ENCODE measurements around the gene NLRP11. TPM values are rescaled to one million over a fixed set of nuclear protein-coding genes. Genes with fewer than 3 reads are reported as not detected.

Gene NLRP11
- total RNA-seq, 1 experiment from 2014 or later, result not detected

- no TSS peak for BruUV-seq (replicated peaks)
- no peak overlapping the region for H3K27ac Mint-ChIP-seq (ENCODE audit: unreplicated experiment)
- no peaks in the 10 kb centered on the region for H3K36me3 Mint-ChIP-seq (ENCODE audit: insufficient read depth, unreplicated experiment)
- DNase-seq, result peak; percentile 9
- H3K9me3 Mint-ChIP-seq (ENCODE audit: low read depth, unreplicated experiment), result peaks cover 5% of the 10 kb centered on the region
- no peaks in the 10 kb centered on the region for H3K27me3 Mint-ChIP-seq (ENCODE audit: unreplicated experiment)
- no peak overlapping the region for H3K4me3 Mint-ChIP-seq (ENCODE audit: low read depth, unreplicated experiment)
- H3K4me1 Mint-ChIP-seq (ENCODE audit: low read depth, unreplicated experiment), result no peaks in the 10 kb centered on the region
- CTCF ChIA-PET, result no interaction called here
- intact Hi-C loops (cut with micrococcal nuclease; ENCODE audit: unreplicated experiment), result no loop called here
- TF ChIP-seq CTCF (IDR thresholded peaks at IDR 0.05; ENCODE audit: unreplicated experiment), result no peak
Observed at GRCh38 chr19:55753401-55753800, 78.4 kb downstream of the NLRP11 start.

GRCh38 chr19:55750715-55751114 lies 81.1 kb downstream of the NLRP11 start:
- Mint-ChIP-seq H3K4me3 (ENCODE audit: low read depth, unreplicated experiment) (no peak overlapping the region), H3K4me1 (ENCODE audit: low read depth, unreplicated experiment) (no peaks in the 10 kb centered on the region), H3K27ac (ENCODE audit: unreplicated experiment) (no peak overlapping the region), H3K36me3 (ENCODE audit: insufficient read depth, unreplicated experiment) (no peaks in the 10 kb centered on the region), H3K9me3 (ENCODE audit: low read depth, unreplicated experiment) (peaks cover 3% of the 10 kb centered on the region), H3K27me3 (ENCODE audit: unreplicated experiment) (no peaks in the 10 kb centered on the region)
- no peak for TF ChIP-seq CTCF (IDR thresholded peaks at IDR 0.05; ENCODE audit: unreplicated experiment)
- BruUV-seq (replicated peaks), result no TSS peak
- intact Hi-C loops (cut with micrococcal nuclease; ENCODE audit: unreplicated experiment), result no loop called here
- CTCF ChIA-PET, result no interaction called here
- no peak for DNase-seq

GRCh38 chr19:55738302-55738701 lies 93.5 kb downstream of the NLRP11 start, which contains the start of gene NLRP9:
TSS of gene NLRP9 (minus strand) at chr19:55738402. CDS start at chr19:55738374, 28 bp downstream.
- DNase-seq, result no peak
- Mint-ChIP-seq H3K4me1 (ENCODE audit: low read depth, unreplicated experiment) (no peaks in the 10 kb centered on the region), H3K4me3 (ENCODE audit: low read depth, unreplicated experiment) (no peak within 1 kb of the TSS), H3K27me3 (ENCODE audit: unreplicated experiment) (no peaks in the 10 kb centered on the region), H3K36me3 (ENCODE audit: insufficient read depth, unreplicated experiment) (no peaks in the 10 kb centered on the region), H3K27ac (ENCODE audit: unreplicated experiment) (no peak within 1 kb of the TSS), H3K9me3 (ENCODE audit: low read depth, unreplicated experiment) (peaks cover 3% of the 10 kb centered on the region)
- intact Hi-C loops (cut with micrococcal nuclease; ENCODE audit: unreplicated experiment), result no loop called here
- no peak for TF ChIP-seq CTCF (IDR thresholded peaks at IDR 0.05; ENCODE audit: unreplicated experiment)
- BruUV-seq (replicated peaks), result no TSS peak
- CTCF ChIA-PET, result no interaction called here

Other genes with a start within 250 kb of the NLRP11 start
- 18.6 and 23.0 TPM in 2 replicates for gene FIZ1, start 232.5 kb downstream of the NLRP11 start, total RNA-seq (2022)
- gene ZNF524, start 231.7 kb downstream of the NLRP11 start, total RNA-seq (2022), result 18.5 and 21.8 TPM in 2 replicates
- 29.6 and 30.9 TPM in 2 replicates for gene ZNF865, start 226.4 kb downstream of the NLRP11 start, total RNA-seq (2022)
- gene ZNF784, start 207.4 kb downstream of the NLRP11 start, total RNA-seq (2022), result 6.0 and 7.1 TPM in 2 replicates
- gene ZNF580, start 191.0 kb downstream of the NLRP11 start, total RNA-seq (2022), result 35.6 TPM in 2 replicates
- gene ZNF581, start 188.3 kb downstream of the NLRP11 start, total RNA-seq (2022), result 33.0 and 33.1 TPM in 2 replicates
- 12.7 and 18.3 TPM in 2 replicates for gene CCDC106, start 183.8 kb downstream of the NLRP11 start, total RNA-seq (2022)
- gene U2AF2, start 177.0 kb downstream of the NLRP11 start, total RNA-seq (2022), result 286 and 309 TPM in 2 replicates
- 162 and 180 TPM in 2 replicates for gene EPN1, start 156.8 kb downstream of the NLRP11 start, total RNA-seq (2022)
- gene NLRP9, start 93.6 kb downstream of the NLRP11 start, total RNA-seq (2022), result not detected in 2 replicates
- gene RFPL4A, start 72.9 kb downstream of the NLRP11 start, total RNA-seq (2022), result not detected in 2 replicates
- not detected in 2 replicates for gene RFPL4AL1, start 62.9 kb downstream of the NLRP11 start, total RNA-seq (2022)
- not detected in 2 replicates for gene NLRP4, start 4.5 kb upstream of the NLRP11 start, total RNA-seq (2022)
- not detected in 2 replicates for gene NLRP13, start 100.3 kb upstream of the NLRP11 start, total RNA-seq (2022)
- gene NLRP8, start 115.8 kb upstream of the NLRP11 start, total RNA-seq (2022), result not detected in 2 replicates
- not detected in 2 replicates for gene NLRP5, start 154.8 kb upstream of the NLRP11 start, total RNA-seq (2022)

Measured in Calu3 (cell line).